HepG2 (cell line): ENCODE results near the gene NID2. TPM values are rescaled to one million over a fixed set of nuclear protein-coding genes. Genes with fewer than 3 reads are reported as not detected.

Experiments
- ATAC-seq: fragments of 200-7000 bp; cut with Tn5 transposase; 3 replicates; pipeline ENCODE4 v1.9.1; 2020; ENCODE audit warnings: mild to moderate bottlenecking, moderate library complexity
- BruUV-seq: library from RNA; stranded (reverse); fragments of 400-500 nt; replicated peaks from 2 replicates; lab custom pipeline; 2021; lab: Mats Ljungman, UMichigan
- CTCF ChIA-PET: fragments of 300-600 bp; formaldehyde crosslinking; extraction: SDS; loops from one replicate; lab custom pipeline; 2021; ENCODE audit warnings: low total read pairs, inconsistent platforms, low intra/inter-chr PET ratio; lab: Yijun Ruan, JAX
- POLR2A ChIA-PET: fragments of 350-600 bp; sonication (Branson Sonifier 250); formaldehyde crosslinking; loops from one replicate; lab custom pipeline; 2020; ENCODE audit warnings: antibody characterized with exemption, inconsistent platforms; lab: Yijun Ruan, JAX
- DNase-seq: peaks from one replicate; pipeline ENCODE4 v3.0.0-alpha.2; 2015; ENCODE audit warnings: low spot score
- FAIRE-seq: peaks from 3 replicates; lab custom pipeline; 2011; peaks lifted over from hg19 to GRCh38; lab: Jason Lieb, UNC
- H2AFZ ChIP-seq: one replicate; pipeline ENCODE4 v1.6.1; 2011; ENCODE audit warnings: low read length, inconsistent platforms
- H3K27ac ChIP-seq: fragments of 300-600 bp; 3 replicates; pipeline ENCODE4 v1.8.0; 2011; ENCODE audit warnings: mixed run types, mild to moderate bottlenecking, mixed read lengths, low read length, inconsistent platforms; ENCODE audit not compliant: insufficient read depth; ENCODE audit errors: extremely low read length
- H3K27me3 ChIP-seq, 2 experiments: fragments of 200-600 bp in 1 of 2; 2 replicates in 1 of 2; 3 replicates in 1 of 2; pipeline versions ENCODE4 v1.6.0 to v1.8.0; 2011; ENCODE audit warnings: low read length in 2 of 2, mild to moderate bottlenecking in 2 of 2, moderate library complexity in 2 of 2, inconsistent platforms in 1 of 2; ENCODE audit not compliant: insufficient read depth in 2 of 2, control insufficient read depth in 1 of 2
- H3K36me3 ChIP-seq, 2 experiments: fragments of 200-600 bp in 1 of 2; replicated peaks in 1 of 2; 2 replicates in 1 of 2; 3 replicates in 1 of 2; pipeline versions ENCODE4 v1.5.1 to v1.8.0; 2011; ENCODE audit warnings: low read length in 2 of 2, inconsistent platforms in 1 of 2; ENCODE audit not compliant: insufficient read depth in 2 of 2, control insufficient read depth in 1 of 2
- H3K4me1 ChIP-seq: 2 replicates; pipeline ENCODE4 v1.5.1; 2012; ENCODE audit warnings: low read length, inconsistent platforms; ENCODE audit not compliant: insufficient read depth
- H3K4me2 ChIP-seq: 2 replicates; pipeline ENCODE4 v1.6.0; 2011; ENCODE audit warnings: low read depth, low read length, inconsistent platforms
- H3K4me3 ChIP-seq, 3 experiments: fragments of 200-600 bp in 1 of 3; sonication (generic), shearing (Covaris generic) in 1 of 3; replicated peaks in 1 of 3; 2 replicates each; pipeline ENCODE4 v1.5.1; 2011 to 2016; ENCODE audit warnings: low read length in 3 of 3, inconsistent platforms in 2 of 3, low read depth in 2 of 3, mild to moderate bottlenecking in 2 of 3, control low read depth in 1 of 3, mixed read lengths in 1 of 3; ENCODE audit not compliant: insufficient read depth in 1 of 3
- H3K79me2 ChIP-seq: one replicate; pipeline ENCODE4 v1.6.1; 2011; ENCODE audit warnings: low read length, inconsistent platforms; ENCODE audit not compliant: insufficient read depth
- H3K9ac ChIP-seq: 2 replicates; pipeline ENCODE4 v1.6.0; 2011; ENCODE audit warnings: mild to moderate bottlenecking, low read depth, low read length, inconsistent platforms; ENCODE audit not compliant: insufficient read depth
- H3K9me3 ChIP-seq: 2 replicates; pipeline ENCODE4 v1.5.1; 2012; ENCODE audit warnings: mild to moderate bottlenecking, low read length
- H4K20me1 ChIP-seq: 2 replicates; pipeline ENCODE4 v1.6.0; 2011; ENCODE audit warnings: inconsistent platforms, mild to moderate bottlenecking, low read length, moderate library complexity; ENCODE audit not compliant: insufficient read depth
- NFKB2 ChIP-seq: sonication (generic); formaldehyde crosslinking; IDR thresholded peaks from 2 replicates; pipeline ENCODE4 v1.4.0; 2020; ENCODE audit warnings: missing genetic modification reagents, borderline replicate concordance
- NRL ChIP-seq: sonication (generic); formaldehyde crosslinking; IDR thresholded peaks from 2 replicates; pipeline ENCODE4 v1.5.0; 2020; ENCODE audit warnings: missing genetic modification reagents, mild to moderate bottlenecking, moderate library complexity, borderline replicate concordance
- PHB2 ChIP-seq: fragments of 450-650 bp; IDR thresholded peaks from 2 replicates; pipeline ENCODE4 v1.6.1; 2018; ENCODE audit not compliant: partially characterized antibody
- TMF1 ChIP-seq: sonication (generic); formaldehyde crosslinking; IDR thresholded peaks from 2 replicates; pipeline ENCODE4 v1.8.1; 2022; ENCODE audit warnings: low read depth, missing genetic modification reagents
- ZBTB14 ChIP-seq: sonication (generic); formaldehyde crosslinking; IDR thresholded peaks from 2 replicates; pipeline ENCODE4 v1.4.0; 2020; ENCODE audit warnings: missing genetic modification reagents
- ZNF101 ChIP-seq: sonication (generic); formaldehyde crosslinking; IDR thresholded peaks from 2 replicates; pipeline ENCODE4 v1.4.0; 2020; ENCODE audit warnings: mild to moderate bottlenecking, low read depth, missing genetic modification reagents, borderline replicate concordance
- ZNF12 ChIP-seq: sonication (generic); formaldehyde crosslinking; IDR thresholded peaks from 2 replicates; pipeline ENCODE4 v1.5.0; 2020; ENCODE audit warnings: missing genetic modification reagents
- ZNF275 ChIP-seq: sonication (generic); formaldehyde crosslinking; IDR thresholded peaks from 2 replicates; pipeline ENCODE4 v1.8.0; 2022; ENCODE audit warnings: missing genetic modification reagents, mild to moderate bottlenecking, inconsistent platforms, borderline replicate concordance
- ZNF83 ChIP-seq: sonication (generic); formaldehyde crosslinking; IDR thresholded peaks from 2 replicates; pipeline ENCODE4 v1.4.0; 2020; ENCODE audit warnings: missing genetic modification reagents, mild to moderate bottlenecking, borderline replicate concordance
- ZSCAN9 ChIP-seq: IDR thresholded peaks from 2 replicates; pipeline ENCODE4 v1.6.1; 2016; ENCODE audit warnings: borderline replicate concordance
- WGBS: methylation state at CpG from one replicate; pipeline ENCODE4 v1.1.6; 2017; ENCODE audit warnings: low lambda C conversion rate; 5-methylcytosine and 5-hydroxymethylcytosine counted together
- in situ Hi-C: cut with HindIII; loops from 2 replicates; pipeline ENCODE4 v1.10.0; 2017; ENCODE audit warnings: low pct_unique_long_range_greater_than_20kb; ENCODE audit not compliant: extremely low pct_ligation_motif_present
- intact Hi-C: fragments of 100-400 bp; cut with micrococcal nuclease; formaldehyde crosslinking; loops from one replicate; pipeline ENCODE4 v1.10.0; 2022; ENCODE audit not compliant: unreplicated experiment
- polyA plus RNA-seq, 8 experiments: library from polyadenylated mRNA; depleted of rRNA in 3 of 8; stranded (reverse) in 7 of 8; unstranded in 1 of 8; fragments of >200 nt; fragmentation: Illumina TruSeq in 4 of 8; extraction: Trizol in 4 of 8; gene quantifications; 2 replicates each; pipeline versions ENCODE4 v1.2.1 to v1.2.3, GENCODE V29; 2011 to 2016; ENCODE audit warnings: low read depth in 4 of 8, missing spikeins in 1 of 8, mixed read lengths in 1 of 8; ENCODE audit not compliant: insufficient read depth in 1 of 8
- total RNA-seq, 5 experiments: library from RNA; depleted of rRNA; stranded (reverse); fragments of >200 nt; fragmentation: Illumina TruSeq; extraction: Trizol; gene quantifications; 2 replicates each; pipeline ENCODE4 v1.2.3, GENCODE V29; 2016; ENCODE audit warnings: low read depth in 1 of 5
- TF ChIP-seq, protein P1 (sequence below): sonication (generic); formaldehyde crosslinking; IDR thresholded peaks from 2 replicates; pipeline ENCODE4 v1.4.0; 2020; ENCODE audit warnings: low read depth, mild to moderate bottlenecking, missing genetic modification reagents
- TF ChIP-seq, protein P2 (sequence below): sonication (generic); formaldehyde crosslinking; IDR thresholded peaks from 2 replicates; pipeline ENCODE4 v1.9.0; 2021; ENCODE audit warnings: missing genetic modification reagents, borderline replicate concordance

The NID2 gene
- total and polyA plus RNA-seq, 2 of the 13 experiments (the other 11 are each of a cell fraction or from before 2014, with no cell fraction given), result 0.11 TPM; not detected in 1

GRCh38 chr14:52108823-52109222 is 40.0 kb upstream of the NID2 start (continued):
- no peak for TF ChIP-seq ZNF101 (CRISPR knock-in tag)
- no peak for TF ChIP-seq TMF1 (CRISPR knock-in tag)
- TF ChIP-seq, all 625 proteins: peak for 0

GRCh38 chr14:52106840-52107239 is 38.0 kb upstream of the NID2 start:
- TF ChIP-seq ZNF83 (CRISPR knock-in tag) (no peak), ZSCAN9 (CRISPR knock-in tag) (no peak), ZNF12 (CRISPR knock-in tag) (no peak)
- DNase-seq (no peak), FAIRE-seq (no peak), ATAC-seq (no peak)
- 14% methylated on average over 5 of the region's 5 CpGs for WGBS
- in situ Hi-C loops (no loop called here), intact Hi-C loops (no loop called here)
- Histone ChIP-seq H3K27me3 (no peaks in the 10 kb centered on the region; a peak in 1 of 5 replicates), H4K20me1 (no peaks in the 10 kb centered on the region), H3K27ac (no peak overlapping the region), H3K4me3 (no peak overlapping the region), H3K4me1 (no peaks in the 10 kb centered on the region), H3K9ac (no peak overlapping the region), H3K9me3 (no peaks in the 10 kb centered on the region), H3K4me2 (no peak overlapping the region), H2AFZ (no peak overlapping the region), H3K79me2 (no peaks in the 10 kb centered on the region), H3K36me3 (no peaks in the 10 kb centered on the region)
- no TSS peak for BruUV-seq
- ChIA-PET CTCF (no interaction called here), POLR2A (no interaction called here)

DNA sequence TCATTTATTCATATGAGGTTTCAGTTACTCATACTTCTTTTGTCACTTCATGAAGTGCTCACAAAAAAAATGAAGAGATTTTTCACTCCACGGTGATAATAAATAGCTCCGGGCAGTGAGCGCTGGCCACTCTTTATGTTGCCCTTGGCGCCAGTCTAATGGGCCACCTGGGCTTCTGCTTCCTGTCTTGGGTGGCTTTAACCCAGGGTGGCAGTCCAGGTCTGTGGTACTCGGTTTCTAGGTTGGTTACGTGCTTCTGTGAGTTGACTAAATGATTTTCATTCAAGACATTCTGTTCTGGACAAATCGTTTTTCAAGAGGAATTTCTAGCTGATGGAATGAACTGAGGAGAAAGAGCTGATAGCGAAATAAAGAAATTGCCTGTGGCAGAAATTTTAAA is 34.6 kb upstream of the NID2 start:
- ChIA-PET POLR2A (no interaction called here), CTCF (no interaction called here)
- H3K4me3 ChIP-seq, result no peak overlapping the region
- no TSS peak for BruUV-seq
- H3K27ac ChIP-seq, result no peak overlapping the region
- H3K36me3 ChIP-seq, result no peaks in the 10 kb centered on the region
- FAIRE-seq (no peak), ATAC-seq (no peak), DNase-seq (no peak)
- H3K4me2 ChIP-seq, result no peak overlapping the region
- H3K79me2 ChIP-seq, result no peaks in the 10 kb centered on the region
- WGBS, result 34% methylated on average over 8 of the region's 8 CpGs
- no peaks in the 10 kb centered on the region for H4K20me1 ChIP-seq
- no peak overlapping the region for H3K9ac ChIP-seq
- no peaks in the 10 kb centered on the region for H3K4me1 ChIP-seq
- no peaks in the 10 kb centered on the region for H3K9me3 ChIP-seq
- in situ Hi-C loops, result no loop called here
- H3K27me3 ChIP-seq, result no peaks in the 10 kb centered on the region; a peak in 1 of 5 replicates
- H2AFZ ChIP-seq, result no peak overlapping the region
- intact Hi-C loops, result no loop called here
- TF ChIP-seq ZNF275 (CRISPR knock-in tag) (no peak), NRL (CRISPR knock-in tag) (no peak), ZBTB14 (CRISPR knock-in tag) (no peak), PHB2 (no peak), NFKB2 (CRISPR knock-in tag) (no peak)
- TF ChIP-seq, protein P1, sequence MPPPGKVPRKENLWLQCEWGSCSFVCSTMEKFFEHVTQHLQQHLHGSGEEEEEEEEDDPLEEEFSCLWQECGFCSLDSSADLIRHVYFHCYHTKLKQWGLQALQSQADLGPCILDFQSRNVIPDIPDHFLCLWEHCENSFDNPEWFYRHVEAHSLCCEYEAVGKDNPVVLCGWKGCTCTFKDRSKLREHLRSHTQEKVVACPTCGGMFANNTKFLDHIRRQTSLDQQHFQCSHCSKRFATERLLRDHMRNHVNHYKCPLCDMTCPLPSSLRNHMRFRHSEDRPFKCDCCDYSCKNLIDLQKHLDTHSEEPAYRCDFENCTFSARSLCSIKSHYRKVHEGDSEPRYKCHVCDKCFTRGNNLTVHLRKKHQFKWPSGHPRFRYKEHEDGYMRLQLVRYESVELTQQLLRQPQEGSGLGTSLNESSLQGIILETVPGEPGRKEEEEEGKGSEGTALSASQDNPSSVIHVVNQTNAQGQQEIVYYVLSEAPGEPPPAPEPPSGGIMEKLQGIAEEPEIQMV (CRISPR knock-in tag), result no peak
- TF ChIP-seq, protein P2, sequence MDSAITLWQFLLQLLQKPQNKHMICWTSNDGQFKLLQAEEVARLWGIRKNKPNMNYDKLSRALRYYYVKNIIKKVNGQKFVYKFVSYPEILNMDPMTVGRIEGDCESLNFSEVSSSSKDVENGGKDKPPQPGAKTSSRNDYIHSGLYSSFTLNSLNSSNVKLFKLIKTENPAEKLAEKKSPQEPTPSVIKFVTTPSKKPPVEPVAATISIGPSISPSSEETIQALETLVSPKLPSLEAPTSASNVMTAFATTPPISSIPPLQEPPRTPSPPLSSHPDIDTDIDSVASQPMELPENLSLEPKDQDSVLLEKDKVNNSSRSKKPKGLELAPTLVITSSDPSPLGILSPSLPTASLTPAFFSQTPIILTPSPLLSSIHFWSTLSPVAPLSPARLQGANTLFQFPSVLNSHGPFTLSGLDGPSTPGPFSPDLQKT (CRISPR knock-in tag), result no peak
